GM12891 (cell line): ENCODE data around the gene ZIC5.

Experiments
- DNase-seq: peaks from one replicate; pipeline ENCODE4 v3.0.0; 2011; ENCODE audit warnings: low spot score; ENCODE audit not compliant: insufficient read length
- FAIRE-seq: peaks from 2 replicates; lab custom pipeline; 2011; peaks lifted over from hg19 to GRCh38; lab: Jason Lieb, UNC
- PAX5 ChIP-seq: IDR thresholded peaks from 2 replicates; pipeline ENCODE4 v1.6.1; 2011; ENCODE audit warnings: low read length, moderate library complexity, mild to moderate bottlenecking; ENCODE audit not compliant: insufficient read depth, severe bottlenecking
- POLR2A ChIP-seq: IDR thresholded peaks from 2 replicates; pipeline ENCODE4 v1.6.1; 2011; ENCODE audit warnings: low read depth, low read length, control low read depth
- POLR2AphosphoS5 ChIP-seq: IDR thresholded peaks from 2 replicates; pipeline ENCODE4 v1.6.1; 2011; ENCODE audit warnings: low read depth, low read length, control low read depth
- POU2F2 ChIP-seq: IDR thresholded peaks from 2 replicates; pipeline ENCODE4 v1.6.1; 2011; ENCODE audit warnings: low read depth, mild to moderate bottlenecking, control low read depth, low read length, moderate library complexity
- SPI1 ChIP-seq: IDR thresholded peaks from 2 replicates; pipeline ENCODE4 v1.6.1; 2011; ENCODE audit warnings: low read depth, low read length, control low read depth
- TAF1 ChIP-seq: IDR thresholded peaks from 2 replicates; pipeline ENCODE4 v1.6.1; 2011; ENCODE audit warnings: low read depth, low read length, control low read depth

The ZIC5 gene

GRCh38 chr13:99969453-99969918, 2.1 kb downstream of the ZIC5 start:
- TF ChIP-seq TAF1 (no peak), PAX5 (no peak), POLR2A (no peak), SPI1 (no peak), POLR2AphosphoS5 (no peak), POU2F2 (no peak)
- DNase-seq = no peak
- peak; percentile 5 for FAIRE-seq

- DNase-seq = no peak
- FAIRE-seq = peak; percentile 41
- TF ChIP-seq SPI1 = no peak
- no peak for TF ChIP-seq POU2F2
- TF ChIP-seq PAX5 = no peak
- no peak for TF ChIP-seq POLR2A
- no peak for TF ChIP-seq POLR2AphosphoS5
Measured at GRCh38 chr13:99968521-99969452, 2.8 kb downstream of the ZIC5 start.

GRCh38 chr13:99967869-99968520, 3.6 kb downstream of the ZIC5 start:
- DNase-seq (no peak), FAIRE-seq (no peak)
- TF ChIP-seq PAX5 = no peak
- TF ChIP-seq POU2F2 = no peak
- no peak for TF ChIP-seq TAF1
- no peak for TF ChIP-seq POLR2A
- TF ChIP-seq POLR2AphosphoS5 = no peak
- TF ChIP-seq SPI1 = no peak

- FAIRE-seq (no peak), DNase-seq (no peak)
- TF ChIP-seq PAX5 = no peak
- no peak for TF ChIP-seq POU2F2
- TF ChIP-seq POLR2A = no peak
- TF ChIP-seq POLR2AphosphoS5 = no peak
- no peak for TF ChIP-seq TAF1
- no peak for TF ChIP-seq SPI1
Measured at GRCh38 chr13:99967498-99967868, 4.1 kb downstream of the ZIC5 start.

- DNase-seq (no peak), FAIRE-seq (no peak)
Measured at GRCh38 chr13:99966064-99966805, 5.3 kb downstream of the ZIC5 start.

GRCh38 chr13:99965329-99966000, 6.1 kb downstream of the ZIC5 start:
- TF ChIP-seq TAF1 (no peak), SPI1 (no peak), POLR2A (no peak), PAX5 (no peak), POLR2AphosphoS5 (no peak)
- FAIRE-seq (no peak), DNase-seq (no peak)

More at GRCh38 chr13:99966064-99966805, 5.3 kb downstream of the ZIC5 start:
- TF ChIP-seq POU2F2 = no peak
- no peak for TF ChIP-seq TAF1
- no peak for TF ChIP-seq POLR2A
- no peak for TF ChIP-seq SPI1
- TF ChIP-seq POLR2AphosphoS5 = no peak
- no peak for TF ChIP-seq PAX5

- DNase-seq = no peak
- TF ChIP-seq TAF1 = no peak
- no peak for TF ChIP-seq POLR2A
- TF ChIP-seq POU2F2 = no peak
- no peak for FAIRE-seq
Measured at GRCh38 chr13:99963816-99964339, 7.7 kb downstream of the ZIC5 start.

GRCh38 chr13:99962242-99962641, 9.3 kb downstream of the ZIC5 start:
- FAIRE-seq = no peak
- TF ChIP-seq POU2F2 (no peak), POLR2A (no peak), TAF1 (no peak), PAX5 (no peak), POLR2AphosphoS5 (no peak), SPI1 (no peak)
- no peak for DNase-seq

- TF ChIP-seq SPI1 = no peak
- no peak for TF ChIP-seq PAX5
- no peak for TF ChIP-seq POLR2AphosphoS5
- no peak for TF ChIP-seq POLR2A
- no peak for DNase-seq
- FAIRE-seq = no peak
Measured at GRCh38 chr13:99961636-99962035, 9.9 kb downstream of the ZIC5 start.
